ENCODE measurements around the gene SHISAL2B.

DNA sequence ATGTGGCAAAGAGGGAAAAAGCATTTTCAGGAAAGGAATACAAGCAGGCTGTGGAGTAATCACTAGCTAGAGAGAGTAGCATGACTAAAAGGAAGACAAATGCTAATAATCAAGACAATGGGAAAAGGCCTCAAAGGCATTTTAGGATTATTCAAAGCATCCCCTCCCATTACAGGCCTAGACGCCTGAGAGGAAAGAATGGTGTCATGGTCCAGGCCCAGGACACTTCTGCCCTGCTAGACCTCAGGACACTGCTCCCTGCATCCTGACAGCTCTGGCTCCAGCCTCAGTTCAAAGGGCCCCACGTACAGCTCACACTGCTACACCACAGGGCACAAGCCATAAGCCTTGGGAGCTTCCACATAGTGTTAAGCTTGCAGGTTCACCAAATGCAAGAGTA, 40.8 kb upstream of the SHISAL2B start:
- no peak for TF ChIP-seq EP300 (IDR thresholded peaks at IDR 0.05)
- TF ChIP-seq, protein P1, sequence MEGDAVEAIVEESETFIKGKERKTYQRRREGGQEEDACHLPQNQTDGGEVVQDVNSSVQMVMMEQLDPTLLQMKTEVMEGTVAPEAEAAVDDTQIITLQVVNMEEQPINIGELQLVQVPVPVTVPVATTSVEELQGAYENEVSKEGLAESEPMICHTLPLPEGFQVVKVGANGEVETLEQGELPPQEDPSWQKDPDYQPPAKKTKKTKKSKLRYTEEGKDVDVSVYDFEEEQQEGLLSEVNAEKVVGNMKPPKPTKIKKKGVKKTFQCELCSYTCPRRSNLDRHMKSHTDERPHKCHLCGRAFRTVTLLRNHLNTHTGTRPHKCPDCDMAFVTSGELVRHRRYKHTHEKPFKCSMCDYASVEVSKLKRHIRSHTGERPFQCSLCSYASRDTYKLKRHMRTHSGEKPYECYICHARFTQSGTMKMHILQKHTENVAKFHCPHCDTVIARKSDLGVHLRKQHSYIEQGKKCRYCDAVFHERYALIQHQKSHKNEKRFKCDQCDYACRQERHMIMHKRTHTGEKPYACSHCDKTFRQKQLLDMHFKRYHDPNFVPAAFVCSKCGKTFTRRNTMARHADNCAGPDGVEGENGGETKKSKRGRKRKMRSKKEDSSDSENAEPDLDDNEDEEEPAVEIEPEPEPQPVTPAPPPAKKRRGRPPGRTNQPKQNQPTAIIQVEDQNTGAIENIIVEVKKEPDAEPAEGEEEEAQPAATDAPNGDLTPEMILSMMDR (IDR thresholded peaks at IDR 0.05), result no peak
